A549 treated with ZK216348 at 1 μM for 4 hours (cell line): ENCODE measurements around the gene SIPA1. TPM values are rescaled to one million over a fixed set of nuclear protein-coding genes. Genes with fewer than 3 reads are reported as not detected.

Source experiments
- total RNA-seq: library from RNA; stranded (reverse); fragments of 200-300 nt; extraction: Qiagen RNA extraction; gene quantifications from 5 replicates; pipeline ENCODE4 v1.2.3, GENCODE V29; 2022; ENCODE audit warnings: low read depth

SIPA1 gene, protein sequence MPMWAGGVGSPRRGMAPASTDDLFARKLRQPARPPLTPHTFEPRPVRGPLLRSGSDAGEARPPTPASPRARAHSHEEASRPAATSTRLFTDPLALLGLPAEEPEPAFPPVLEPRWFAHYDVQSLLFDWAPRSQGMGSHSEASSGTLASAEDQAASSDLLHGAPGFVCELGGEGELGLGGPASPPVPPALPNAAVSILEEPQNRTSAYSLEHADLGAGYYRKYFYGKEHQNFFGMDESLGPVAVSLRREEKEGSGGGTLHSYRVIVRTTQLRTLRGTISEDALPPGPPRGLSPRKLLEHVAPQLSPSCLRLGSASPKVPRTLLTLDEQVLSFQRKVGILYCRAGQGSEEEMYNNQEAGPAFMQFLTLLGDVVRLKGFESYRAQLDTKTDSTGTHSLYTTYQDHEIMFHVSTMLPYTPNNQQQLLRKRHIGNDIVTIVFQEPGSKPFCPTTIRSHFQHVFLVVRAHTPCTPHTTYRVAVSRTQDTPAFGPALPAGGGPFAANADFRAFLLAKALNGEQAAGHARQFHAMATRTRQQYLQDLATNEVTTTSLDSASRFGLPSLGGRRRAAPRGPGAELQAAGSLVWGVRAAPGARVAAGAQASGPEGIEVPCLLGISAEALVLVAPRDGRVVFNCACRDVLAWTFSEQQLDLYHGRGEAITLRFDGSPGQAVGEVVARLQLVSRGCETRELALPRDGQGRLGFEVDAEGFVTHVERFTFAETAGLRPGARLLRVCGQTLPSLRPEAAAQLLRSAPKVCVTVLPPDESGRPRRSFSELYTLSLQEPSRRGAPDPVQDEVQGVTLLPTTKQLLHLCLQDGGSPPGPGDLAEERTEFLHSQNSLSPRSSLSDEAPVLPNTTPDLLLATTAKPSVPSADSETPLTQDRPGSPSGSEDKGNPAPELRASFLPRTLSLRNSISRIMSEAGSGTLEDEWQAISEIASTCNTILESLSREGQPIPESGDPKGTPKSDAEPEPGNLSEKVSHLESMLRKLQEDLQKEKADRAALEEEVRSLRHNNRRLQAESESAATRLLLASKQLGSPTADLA
- 7.6 to 22.6 TPM (median 19.8 TPM) in 5 replicates for total RNA-seq

DNA sequence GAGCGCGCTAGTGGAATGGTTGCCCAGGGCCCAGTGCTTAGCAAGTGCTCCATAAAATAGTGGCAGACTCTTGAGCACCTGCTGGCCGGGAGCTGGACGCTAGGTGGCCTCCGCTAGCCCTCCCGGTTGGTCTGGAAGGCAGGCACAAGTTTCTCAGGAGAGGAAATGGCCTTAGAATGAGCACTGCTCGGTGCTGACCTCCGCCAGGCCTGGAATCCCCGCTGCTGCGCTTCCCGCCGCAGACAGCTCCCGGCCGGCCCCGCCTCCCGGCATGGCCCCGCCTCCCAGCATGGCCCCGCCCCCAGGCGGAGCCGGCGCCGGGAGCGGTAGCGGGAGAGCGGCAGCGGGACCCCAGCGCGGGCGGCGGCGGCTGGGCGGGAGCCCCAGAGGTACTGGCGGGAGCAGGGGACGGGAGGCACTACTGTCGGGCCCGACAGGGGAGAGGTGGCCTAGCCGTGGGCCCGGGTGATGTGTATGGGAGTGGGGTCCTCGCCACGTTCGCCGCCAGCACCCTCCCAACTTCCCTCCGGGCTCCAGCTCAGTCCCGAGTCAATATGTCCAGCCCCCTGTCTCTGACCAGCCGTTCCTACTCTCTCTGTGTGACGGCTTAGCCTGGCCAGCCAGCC, at the start of gene SIPA1:
Gene SIPA1 (plus strand): TSS at position 308 of the 626 bp plus-strand sequence. CDS start 2,821 bp downstream, outside the sequence.

DNA sequence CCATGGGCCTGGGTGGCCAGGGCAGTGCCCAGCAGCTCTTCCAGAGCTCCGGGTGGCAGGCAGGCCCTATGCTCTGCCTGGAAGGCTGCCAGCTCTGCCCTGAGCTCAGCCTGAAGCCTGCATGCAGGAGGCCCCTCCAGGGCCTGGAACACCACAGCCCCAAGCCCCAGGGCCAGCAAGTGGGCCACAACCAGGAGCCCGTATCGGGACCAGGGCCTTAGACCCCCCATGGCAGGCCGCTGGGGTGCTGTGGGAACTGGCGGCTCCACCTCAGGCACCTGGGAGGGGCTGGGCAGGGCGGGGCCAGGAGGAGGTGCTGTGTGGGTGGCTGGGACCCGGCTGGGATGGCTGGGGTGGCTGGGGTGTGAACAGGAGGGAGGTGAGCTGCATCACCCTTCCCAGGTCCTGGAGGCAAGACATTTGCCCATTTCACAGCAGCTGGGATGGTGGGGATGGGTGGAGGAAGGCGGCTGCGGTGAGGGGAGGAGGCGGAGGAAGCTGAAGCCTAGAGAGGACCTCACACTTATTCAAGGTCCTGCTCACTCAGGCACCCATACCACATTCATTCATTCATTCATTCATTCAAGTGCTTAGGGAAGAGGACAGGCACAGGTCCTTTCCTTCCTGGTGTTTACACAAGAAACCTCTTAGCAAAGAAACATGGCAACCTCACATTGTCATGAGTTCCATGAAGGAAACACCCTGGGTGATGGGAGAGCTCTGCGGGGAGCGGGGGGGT, 42.2 kb upstream of the SIPA1 start, which contains the start of gene KCNK7:
Gene KCNK7 (minus strand): TSS at position 258 of the 739 bp plus-strand sequence. CDS start 28 bp downstream, at position 230.

DNA sequence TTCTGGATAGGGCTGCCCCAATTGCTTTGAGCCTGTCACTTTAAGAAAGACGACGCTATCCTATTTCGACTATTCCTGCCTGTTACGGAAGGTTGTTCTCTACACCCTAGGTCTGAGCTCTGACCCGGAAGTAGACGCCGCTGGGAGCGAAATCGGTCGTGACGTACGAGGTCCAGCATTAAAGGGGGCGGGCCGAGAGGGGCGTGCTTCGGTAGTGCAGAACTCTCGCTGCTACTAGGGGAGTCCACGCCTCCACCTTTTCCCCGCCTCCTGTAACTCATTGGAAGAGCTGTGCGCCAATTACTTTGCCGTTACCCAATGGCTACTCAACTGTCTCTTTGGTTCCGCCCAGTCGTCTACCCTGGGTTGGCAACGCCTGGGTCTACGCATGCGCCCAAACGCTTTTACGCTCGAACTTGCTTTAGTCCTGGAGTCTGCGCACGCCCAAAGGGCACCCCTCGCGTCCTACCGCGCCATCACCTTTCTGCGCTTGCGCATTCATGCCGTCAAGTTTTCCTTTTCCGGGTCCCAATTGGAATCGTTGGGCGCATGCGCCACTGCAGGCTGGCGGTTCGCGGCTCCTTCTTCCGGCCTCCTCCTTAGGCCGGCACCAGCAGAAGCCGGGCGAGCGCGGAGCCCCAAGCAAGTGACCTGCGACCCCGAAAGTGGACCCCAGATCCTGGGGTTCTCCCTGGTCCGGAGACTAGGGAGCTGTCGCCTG, 22.5 kb upstream of the SIPA1 start, which contains the start of gene PCNX3:
Gene PCNX3 (plus strand): TSS at position 548 of the 721 bp plus-strand sequence. CDS start 536 bp downstream, outside the sequence.

DNA sequence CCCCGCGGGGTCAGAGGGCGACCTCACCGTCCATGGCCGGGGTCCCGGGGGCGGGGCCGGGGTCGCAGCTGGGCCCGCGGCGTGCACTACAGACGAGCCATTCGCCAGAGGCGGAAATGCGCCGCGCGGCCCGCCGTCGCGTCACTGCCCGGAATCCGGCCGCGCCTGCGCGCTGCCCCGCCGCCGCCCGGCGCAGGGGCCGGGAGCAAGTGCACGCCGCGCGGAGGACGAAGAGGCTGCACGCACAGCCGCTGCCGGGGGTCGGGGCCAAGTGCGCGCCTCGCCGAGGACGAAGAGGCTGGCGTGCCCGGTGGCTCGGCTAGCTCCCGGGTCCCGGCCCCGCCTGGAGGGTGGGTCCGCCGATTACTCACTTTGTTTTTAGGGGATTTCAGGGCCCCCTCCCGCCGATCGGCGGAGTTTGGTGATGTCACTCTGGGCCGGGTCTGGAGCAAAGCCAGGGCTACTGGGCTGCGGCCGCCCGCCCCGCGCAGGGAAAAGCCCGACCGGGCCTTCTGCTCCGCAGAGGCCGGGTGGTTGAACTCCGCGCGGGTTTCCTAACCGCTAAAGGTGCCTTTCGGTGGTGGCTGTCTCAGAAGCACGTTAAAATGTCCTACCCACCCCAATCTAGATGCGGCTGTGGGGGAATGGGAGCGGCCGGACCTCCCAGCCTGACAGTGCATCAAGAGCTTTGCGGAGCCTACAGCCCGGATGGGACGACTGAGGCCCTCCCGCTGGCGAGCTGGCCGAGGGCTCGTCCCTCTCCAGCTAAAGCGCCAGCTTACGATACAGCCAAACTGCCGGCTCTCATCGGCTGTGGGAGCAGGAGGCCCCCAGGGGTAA, 25.1 kb downstream of the SIPA1 start, which contains the start of gene RELA:
Gene RELA (minus strand): TSS at position 118 of the 840 bp plus-strand sequence. CDS start 84 bp downstream, at position 34.

Other genes starting within 250 kb of the SIPA1 start
- gene NEAT1, start 215.3 kb upstream of the SIPA1 start, total RNA-seq = 137 to 311 TPM (median 219 TPM) in 5 replicates
- 34.8 to 90.0 TPM (median 83.9 TPM) in 5 replicates for gene MALAT1, start 139.1 kb upstream of the SIPA1 start, total RNA-seq
- gene SCYL1, start 113.0 kb upstream of the SIPA1 start, total RNA-seq = 35.8 to 64.9 TPM (median 61.7 TPM) in 5 replicates
- 67.5 to 157 TPM (median 130 TPM) in 5 replicates for gene LTBP3, start 79.7 kb upstream of the SIPA1 start, total RNA-seq
- gene ZNRD2, start 67.6 kb upstream of the SIPA1 start, total RNA-seq = 60.7 to 80.8 TPM (median 71.8 TPM) in 5 replicates
- gene FAM89B, start 65.6 kb upstream of the SIPA1 start, total RNA-seq = 20.9 to 62.5 TPM (median 57.0 TPM) in 5 replicates
- gene EHBP1L1, start 62.0 kb upstream of the SIPA1 start, total RNA-seq = 25.8 to 50.8 TPM (median 45.7 TPM) in 5 replicates
- 0.22 to 2.3 TPM (median 0.94 TPM) in 4 of 5 replicates, not detected in the other for gene KCNK7, start 42.3 kb upstream of the SIPA1 start, total RNA-seq
- gene MAP3K11, start 23.9 kb upstream of the SIPA1 start, total RNA-seq = 25.9 to 57.4 TPM (median 50.9 TPM) in 5 replicates
- 19.9 to 40.4 TPM (median 37.0 TPM) in 5 replicates for gene PCNX3, start 22.3 kb upstream of the SIPA1 start, total RNA-seq
- gene RELA, start 24.8 kb downstream of the SIPA1 start, total RNA-seq = 54.3 to 80.3 TPM (median 76.8 TPM) in 5 replicates
- gene KAT5, start 74.2 kb downstream of the SIPA1 start, total RNA-seq = 35.6 to 53.4 TPM (median 50.5 TPM) in 5 replicates
- gene RNASEH2C, start 82.7 kb downstream of the SIPA1 start, total RNA-seq = 23.0 to 58.3 TPM (median 43.6 TPM) in 5 replicates
- 6.0 to 13.9 TPM (median 11.2 TPM) in 5 replicates for gene AP5B1, start 142.9 kb downstream of the SIPA1 start, total RNA-seq
- 0.08 to 0.15 TPM (median 0.09 TPM) in 3 of 5 replicates, not detected in the others for gene OVOL1, start 149.0 kb downstream of the SIPA1 start, total RNA-seq
- gene SNX32, start 195.9 kb downstream of the SIPA1 start, total RNA-seq = not detected in 5 replicates
- 1,889 to 2,400 TPM (median 2,225 TPM) in 5 replicates for gene CFL1, start 220.1 kb downstream of the SIPA1 start, total RNA-seq
- 23.9 to 43.5 TPM (median 31.9 TPM) in 5 replicates for gene MUS81, start 222.3 kb downstream of the SIPA1 start, total RNA-seq
- 0.92 to 1.8 TPM (median 1.4 TPM) in 5 replicates for gene EFEMP2, start 234.7 kb downstream of the SIPA1 start, total RNA-seq
- 0.20 TPM in 1 of 5 replicates, not detected in the others for gene CTSW, start 241.7 kb downstream of the SIPA1 start, total RNA-seq